IMR-90 (cell line): ENCODE data around the gene CBR4. TPM values are rescaled to one million over a fixed set of nuclear protein-coding genes. Genes with fewer than 3 reads are reported as not detected.

Experiments
- ATAC-seq: fragments of 200-7000 bp; cut with Tn5 transposase; 2 replicates; pipeline ENCODE4 v1.9.1; 2020; ENCODE audit warnings: low read depth, mild to moderate bottlenecking, moderate library complexity
- BruUV-seq: library from RNA; stranded (reverse); fragments of 400-500 nt; replicated peaks from 2 replicates; lab custom pipeline; 2021; lab: Mats Ljungman, UMichigan
- CTCF ChIA-PET: fragments of 300-600 bp; formaldehyde crosslinking; extraction: SDS; loops from one replicate; lab custom pipeline; 2021; ENCODE audit warnings: antibody characterized with exemption; lab: Yijun Ruan, JAX
- POLR2A ChIA-PET: fragments of 300-600 bp; sonication (Branson Sonifier 250); formaldehyde crosslinking; loops from one replicate; lab custom pipeline; 2022; ENCODE audit warnings: antibody characterized with exemption; ENCODE audit not compliant: unreplicated experiment; lab: Charles Lee
- DNase-seq: peaks from one replicate; pipeline ENCODE4 v3.0.0; 2013
- H2AFZ ChIP-seq: replicated peaks from 2 replicates; pipeline ENCODE3; 2013; ENCODE audit warnings: low read length, mild to moderate bottlenecking; ENCODE audit not compliant: poor library complexity
- H2AK5ac ChIP-seq: 2 replicates; pipeline ENCODE4 v1.6.1; 2013; ENCODE audit warnings: low read depth, low read length, inconsistent platforms
- H2AK9ac ChIP-seq: replicated peaks from 2 replicates; pipeline ENCODE3; 2013; ENCODE audit warnings: mild to moderate bottlenecking, low read depth, low read length, moderate library complexity; ENCODE audit not compliant: poor library complexity
- H2BK120ac ChIP-seq: 2 replicates; pipeline ENCODE4 v1.6.1; 2013; ENCODE audit warnings: low read depth, low read length, inconsistent platforms
- H2BK15ac ChIP-seq: 3 replicates; pipeline ENCODE4 v1.6.1; 2013; ENCODE audit warnings: low read depth, low read length, inconsistent platforms
- H2BK20ac ChIP-seq: 2 replicates; pipeline ENCODE4 v1.6.1; 2013; ENCODE audit warnings: low read depth, mild to moderate bottlenecking, inconsistent platforms, low read length, moderate library complexity
- H2BK5ac ChIP-seq: 2 replicates; pipeline ENCODE4 v1.6.1; 2013; ENCODE audit warnings: mild to moderate bottlenecking, low read depth, low read length, inconsistent platforms; ENCODE audit not compliant: poor library complexity, severe bottlenecking
- H3K14ac ChIP-seq: replicated peaks from 2 replicates; pipeline ENCODE4 v1.6.1; 2013; ENCODE audit warnings: low read depth, low read length, inconsistent platforms
- H3K18ac ChIP-seq: 2 replicates; pipeline ENCODE4 v1.6.1; 2013; ENCODE audit warnings: low read depth, low read length, control low read depth
- H3K23ac ChIP-seq: 2 replicates; pipeline ENCODE4 v1.6.1; 2013; ENCODE audit warnings: low read depth, low read length, inconsistent platforms
- H3K27ac ChIP-seq: 2 replicates; pipeline ENCODE4 v1.5.1; 2013; ENCODE audit warnings: mild to moderate bottlenecking, control low read depth, low read length; ENCODE audit not compliant: insufficient read depth
- H3K27me3 ChIP-seq: 2 replicates; pipeline ENCODE4 v1.6.1; 2013; ENCODE audit warnings: low read length; ENCODE audit not compliant: control insufficient read depth, insufficient read depth
- H3K36me3 ChIP-seq: 2 replicates; pipeline ENCODE4 v1.6.1; 2013; ENCODE audit warnings: low read length, mixed read lengths; ENCODE audit not compliant: control insufficient read depth, insufficient read depth
- H3K4ac ChIP-seq: 2 replicates; pipeline ENCODE4 v1.6.1; 2013; ENCODE audit warnings: low read depth, low read length, inconsistent platforms
- H3K4me1 ChIP-seq: 2 replicates; pipeline ENCODE4 v1.6.1; 2013; ENCODE audit warnings: low read length, mixed read lengths; ENCODE audit not compliant: control insufficient read depth, insufficient read depth
- H3K4me2 ChIP-seq: 2 replicates; pipeline ENCODE4 v1.6.1; 2013; ENCODE audit warnings: low read depth, mild to moderate bottlenecking, control low read depth, low read length, moderate library complexity
- H3K4me3 ChIP-seq: 2 replicates; pipeline ENCODE4 v1.5.1; 2013; ENCODE audit warnings: low read depth, mild to moderate bottlenecking, control low read depth, low read length, moderate library complexity; ENCODE audit not compliant: insufficient read depth
- H3K56ac ChIP-seq: 2 replicates; pipeline ENCODE4 v1.6.1; 2013; ENCODE audit warnings: low read length, inconsistent platforms; ENCODE audit not compliant: insufficient read depth; ENCODE audit errors: extremely low read depth
- H3K79me1 ChIP-seq, 2 experiments: 2 replicates each; pipeline ENCODE4 v1.6.1; 2013; ENCODE audit warnings: low read length in 2 of 2, inconsistent platforms in 1 of 2, low read depth in 1 of 2
- H3K9ac ChIP-seq: 2 replicates; pipeline ENCODE4 v1.6.1; 2013; ENCODE audit warnings: low read depth, low read length, control low read depth
- H3K9me1 ChIP-seq: 2 replicates; pipeline ENCODE4 v1.6.1; 2013; ENCODE audit warnings: low read length, inconsistent platforms; ENCODE audit not compliant: insufficient read depth
- H3K9me3 ChIP-seq: 2 replicates; pipeline ENCODE4 v1.6.1; 2013; ENCODE audit warnings: low read length; ENCODE audit not compliant: control insufficient read depth, insufficient read depth
- H4K20me1 ChIP-seq: 2 replicates; pipeline ENCODE4 v1.6.1; 2013; ENCODE audit warnings: low read length, inconsistent platforms; ENCODE audit not compliant: insufficient read depth
- H4K5ac ChIP-seq: 2 replicates; pipeline ENCODE4 v1.6.1; 2013; ENCODE audit warnings: mild to moderate bottlenecking, low read depth, low read length, control low read depth
- H4K8ac ChIP-seq, 2 experiments: 2 replicates each; pipeline ENCODE4 v1.6.1; 2013; ENCODE audit warnings: low read depth in 2 of 2, low read length in 2 of 2, control low read depth in 1 of 2, inconsistent platforms in 1 of 2
- H4K91ac ChIP-seq: 2 replicates; pipeline ENCODE4 v1.6.1; 2013; ENCODE audit warnings: low read depth, low read length, inconsistent platforms; ENCODE audit not compliant: insufficient read depth
- BHLHE40 ChIP-seq: fragments of 150-350 bp; IDR thresholded peaks from 2 replicates; pipeline ENCODE4 v1.6.1; 2016; ENCODE audit warnings: mild to moderate bottlenecking, low read depth, low read length
- CEBPB ChIP-seq: IDR thresholded peaks from 2 replicates; pipeline ENCODE4 v1.6.1; 2012; ENCODE audit warnings: low read depth, low read length, improper control_type of control experiment
- CHD1 ChIP-seq: IDR thresholded peaks from 2 replicates; pipeline ENCODE4 v1.6.1; 2012; ENCODE audit warnings: low read depth, low read length, improper control_type of control experiment
- FOS ChIP-seq: fragments of 150-350 bp; IDR thresholded peaks from 2 replicates; pipeline ENCODE4 v1.6.1; 2016; ENCODE audit warnings: low read depth, low read length
- MAFK ChIP-seq: IDR thresholded peaks from 2 replicates; pipeline ENCODE4 v1.6.1; 2012; ENCODE audit warnings: low read depth, low read length, improper control_type of control experiment
- MAZ ChIP-seq: IDR thresholded peaks from 2 replicates; pipeline ENCODE4 v1.6.1; 2012; ENCODE audit warnings: low read depth, mild to moderate bottlenecking, low read length, improper control_type of control experiment, moderate library complexity, borderline replicate concordance
- MXI1 ChIP-seq: IDR thresholded peaks from 2 replicates; pipeline ENCODE4 v1.6.1; 2012; ENCODE audit warnings: low read depth, mild to moderate bottlenecking, low read length, moderate library complexity, borderline replicate concordance
- NFE2L2 ChIP-seq: fragments of 150-350 bp; IDR thresholded peaks from 2 replicates; pipeline ENCODE4 v1.6.1; 2016; ENCODE audit warnings: low read depth, mild to moderate bottlenecking, low read length
- POLR2A ChIP-seq: IDR thresholded peaks from 2 replicates; pipeline ENCODE4 v1.6.1; 2012; ENCODE audit warnings: mild to moderate bottlenecking, low read depth, low read length
- RAD21 ChIP-seq: IDR thresholded peaks from 2 replicates; pipeline ENCODE4 v1.6.1; 2012; ENCODE audit warnings: low read length, improper control_type of control experiment
- RCOR1 ChIP-seq: IDR thresholded peaks from 2 replicates; pipeline ENCODE4 v1.6.1; 2012; ENCODE audit warnings: mild to moderate bottlenecking, low read length, improper control_type of control experiment; ENCODE audit not compliant: insufficient replicate concordance
- RFX5 ChIP-seq: IDR thresholded peaks from 2 replicates; pipeline ENCODE4 v1.8.0; 2012; ENCODE audit warnings: low read depth, mild to moderate bottlenecking, low read length, moderate library complexity
- SMC3 ChIP-seq: fragments of 150-350 bp; IDR thresholded peaks from 2 replicates; pipeline ENCODE4 v1.6.1; 2016; ENCODE audit warnings: low read depth, mild to moderate bottlenecking, antibody characterized with exemption, low read length, moderate library complexity
- WGBS, 2 experiments: methylation state at CpG; one replicate each; pipeline versions ENCODE4 v1.1.5 to v1.1.7; 2013; ENCODE audit warnings: missing lambda C conversion rate in 2 of 2; ENCODE audit not compliant: insufficient read length in 1 of 2; ENCODE audit errors: extremely low coverage in 2 of 2; 5-methylcytosine and 5-hydroxymethylcytosine counted together
- dilution Hi-C: fragments of 300-500 bp; cut with HindIII; formaldehyde crosslinking; loops from one replicate; pipeline ENCODE4 v1.14.3; 2018; ENCODE audit warnings: low sequenced_read_pairs; ENCODE audit not compliant: unreplicated experiment
- in situ Hi-C: fragments of 300-500 bp; cut with MboI; formaldehyde crosslinking; loops from 3 replicates; pipeline ENCODE4 v1.14.3; 2019; ENCODE audit warnings: low sequenced_read_pairs, inconsistent platforms, mixed read lengths
- intact Hi-C: fragments of 100-400 bp; cut with micrococcal nuclease; formaldehyde crosslinking; loops from 2 replicates; pipeline ENCODE4 v1.10.0; 2022
- polyA plus RNA-seq, 3 experiments: library from polyadenylated mRNA; depleted of rRNA; stranded (reverse); fragments of >200 nt; gene quantifications; 2 replicates each; pipeline ENCODE4 v1.2.3, GENCODE V29; 2012; ENCODE audit warnings: low replicate concordance in 1 of 3
- total RNA-seq: library from RNA; depleted of rRNA; stranded (reverse); fragments of >200 nt; gene quantifications from 2 replicates; pipeline ENCODE4 v1.2.3, GENCODE V29; 2012
- TF ChIP-seq, protein P1 (sequence below): fragments of 150-350 bp; IDR thresholded peaks from 2 replicates; pipeline ENCODE4 v1.6.1; 2016; ENCODE audit warnings: low read depth, mild to moderate bottlenecking, low read length, moderate library complexity, borderline replicate concordance
- TF ChIP-seq, protein P2 (sequence below): conservative IDR thresholded peaks from 2 replicates; pipeline ENCODE4 v1.5.1; 2012; ENCODE audit warnings: mild to moderate bottlenecking, low read depth, low read length, improper control_type of control experiment
- TF ChIP-seq, protein P3 (sequence below): fragments of 150-350 bp; IDR thresholded peaks from 2 replicates; pipeline ENCODE4 v1.6.1; 2017; ENCODE audit warnings: mild to moderate bottlenecking, antibody characterized with exemption, low read length, low read depth

Gene CBR4
- total and polyA plus RNA-seq, 2 of the 4 experiments (the other 2 are of a cell fraction) = 2.7 to 4.5 TPM

DNA sequence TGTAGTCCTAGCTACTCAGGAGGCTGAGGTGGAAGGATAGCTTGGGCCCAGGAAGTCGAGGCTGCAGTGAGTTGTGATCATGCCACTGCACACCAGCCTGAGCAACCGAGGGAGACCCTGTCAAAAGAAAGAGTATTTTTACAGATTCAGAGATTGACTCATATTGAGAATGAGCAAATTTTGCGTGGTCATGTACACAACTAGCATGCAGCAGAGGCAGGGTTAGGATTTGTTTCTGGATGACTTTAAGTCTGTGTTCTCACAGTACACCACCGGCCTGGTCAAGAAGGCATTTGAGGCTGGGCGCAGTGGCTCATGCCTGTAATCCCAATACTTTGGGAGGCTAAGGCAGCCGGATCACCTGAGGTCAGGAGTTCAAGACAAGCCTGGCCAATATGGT, 44.8 kb upstream of the CBR4 start:
- Histone ChIP-seq H3K27me3 (no peaks in the 10 kb centered on the region; the same call in 1 of the 2 replicates), H3K9ac (no peak overlapping the region), H4K8ac (no peak overlapping the region), H2AK9ac (no peak overlapping the region), H4K20me1 (no peaks in the 10 kb centered on the region), H3K9me1 (peaks cover 5% of the 10 kb centered on the region; the same call in 1 of the 2 replicates), H3K23ac (no peak overlapping the region), H3K36me3 (no peaks in the 10 kb centered on the region), H4K5ac (no peak overlapping the region), H3K27ac (no peak overlapping the region), H3K18ac (no peak overlapping the region), H3K4ac (no peak overlapping the region), H3K4me1 (peaks cover 1% of the 10 kb centered on the region), H2AK5ac (no peak overlapping the region), H3K4me2 (no peak overlapping the region), H2BK5ac (no peak overlapping the region), H4K91ac (no peak overlapping the region), H2BK120ac (no peak overlapping the region), H2AFZ (no peak overlapping the region), H3K79me1 (no peaks in the 10 kb centered on the region), H3K4me3 (no peak overlapping the region), H3K14ac (no peak overlapping the region), H2BK20ac (no peak overlapping the region), H2BK15ac (no peak overlapping the region), H3K9me3 (no peaks in the 10 kb centered on the region), H3K56ac (no peak overlapping the region)
- CTCF ChIA-PET = no interaction called here
- no TSS peak for BruUV-seq
- intact Hi-C loops = no loop called here
- dilution Hi-C loops = no loop called here
- in situ Hi-C loops = no loop called here
- 90% methylated on average over 4 of the region's 6 CpGs; no CpG with 5 or more reads in 1 of the 2 experiments for WGBS, 2 experiments
- TF ChIP-seq CHD1 = no peak
- TF ChIP-seq SMC3 = no peak
- TF ChIP-seq RFX5 = no peak
- no peak for TF ChIP-seq POLR2A
- no peak for TF ChIP-seq RCOR1
- no peak for TF ChIP-seq CEBPB
- TF ChIP-seq, protein P1, sequence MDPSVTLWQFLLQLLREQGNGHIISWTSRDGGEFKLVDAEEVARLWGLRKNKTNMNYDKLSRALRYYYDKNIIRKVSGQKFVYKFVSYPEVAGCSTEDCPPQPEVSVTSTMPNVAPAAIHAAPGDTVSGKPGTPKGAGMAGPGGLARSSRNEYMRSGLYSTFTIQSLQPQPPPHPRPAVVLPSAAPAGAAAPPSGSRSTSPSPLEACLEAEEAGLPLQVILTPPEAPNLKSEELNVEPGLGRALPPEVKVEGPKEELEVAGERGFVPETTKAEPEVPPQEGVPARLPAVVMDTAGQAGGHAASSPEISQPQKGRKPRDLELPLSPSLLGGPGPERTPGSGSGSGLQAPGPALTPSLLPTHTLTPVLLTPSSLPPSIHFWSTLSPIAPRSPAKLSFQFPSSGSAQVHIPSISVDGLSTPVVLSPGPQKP = no peak
- TF ChIP-seq, protein P2, sequence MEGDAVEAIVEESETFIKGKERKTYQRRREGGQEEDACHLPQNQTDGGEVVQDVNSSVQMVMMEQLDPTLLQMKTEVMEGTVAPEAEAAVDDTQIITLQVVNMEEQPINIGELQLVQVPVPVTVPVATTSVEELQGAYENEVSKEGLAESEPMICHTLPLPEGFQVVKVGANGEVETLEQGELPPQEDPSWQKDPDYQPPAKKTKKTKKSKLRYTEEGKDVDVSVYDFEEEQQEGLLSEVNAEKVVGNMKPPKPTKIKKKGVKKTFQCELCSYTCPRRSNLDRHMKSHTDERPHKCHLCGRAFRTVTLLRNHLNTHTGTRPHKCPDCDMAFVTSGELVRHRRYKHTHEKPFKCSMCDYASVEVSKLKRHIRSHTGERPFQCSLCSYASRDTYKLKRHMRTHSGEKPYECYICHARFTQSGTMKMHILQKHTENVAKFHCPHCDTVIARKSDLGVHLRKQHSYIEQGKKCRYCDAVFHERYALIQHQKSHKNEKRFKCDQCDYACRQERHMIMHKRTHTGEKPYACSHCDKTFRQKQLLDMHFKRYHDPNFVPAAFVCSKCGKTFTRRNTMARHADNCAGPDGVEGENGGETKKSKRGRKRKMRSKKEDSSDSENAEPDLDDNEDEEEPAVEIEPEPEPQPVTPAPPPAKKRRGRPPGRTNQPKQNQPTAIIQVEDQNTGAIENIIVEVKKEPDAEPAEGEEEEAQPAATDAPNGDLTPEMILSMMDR = no peak
- no peak for TF ChIP-seq MAFK
- TF ChIP-seq NFE2L2 = no peak
- no peak for TF ChIP-seq RAD21
- no peak for TF ChIP-seq FOS
- TF ChIP-seq MAZ = no peak
- no peak for TF ChIP-seq BHLHE40
- no peak for TF ChIP-seq MXI1
- TF ChIP-seq, protein P3, sequence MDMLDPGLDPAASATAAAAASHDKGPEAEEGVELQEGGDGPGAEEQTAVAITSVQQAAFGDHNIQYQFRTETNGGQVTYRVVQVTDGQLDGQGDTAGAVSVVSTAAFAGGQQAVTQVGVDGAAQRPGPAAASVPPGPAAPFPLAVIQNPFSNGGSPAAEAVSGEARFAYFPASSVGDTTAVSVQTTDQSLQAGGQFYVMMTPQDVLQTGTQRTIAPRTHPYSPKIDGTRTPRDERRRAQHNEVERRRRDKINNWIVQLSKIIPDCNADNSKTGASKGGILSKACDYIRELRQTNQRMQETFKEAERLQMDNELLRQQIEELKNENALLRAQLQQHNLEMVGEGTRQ = no peak
- ATAC-seq = no peak
- no peak for DNase-seq
- POLR2A ChIA-PET = no interaction called here
